ENCODE measurements around the gene ENPP3.

- TF ChIP-seq POLR2AphosphoS5 (IDR thresholded peaks at IDR 0.05; ENCODE audit: low read depth, low read length) (no peak), POLR2A (IDR thresholded peaks at IDR 0.05; ENCODE audit: low read depth, low read length) (no peak), SPI1 (IDR thresholded peaks at IDR 0.05; ENCODE audit: low read depth, low read length) (no peak)
Observed at GRCh38 chr6:131657222-131657621, 20.1 kb downstream of the ENPP3 start.

Data from GM12891 (cell line).